ENCODE results near the gene PDCD4. TPM values are rescaled to one million over a fixed set of nuclear protein-coding genes. Genes with fewer than 3 reads are reported as not detected.

Gene PDCD4
- total RNA-seq, 1 experiment from 2014 or later, result 19.4 TPM

GRCh38 chr10:110883924-110884323 lies 12.2 kb downstream of the PDCD4 start:
- H3K4me3 ChIP-seq (ENCODE audit: low read length), result peak overlapping the region; percentile 62
- intact Hi-C loops (cut with micrococcal nuclease), result loop anchor here (5.0 kb wide), 1 partner anchor 33 kb away; the partner anchor contains the start of genes BBIP1 and SHOC2
- no peaks in the 10 kb centered on the region; the same call in 1 of the 2 replicates for H3K36me3 ChIP-seq (ENCODE audit: low read depth, low read length)
- peak overlapping the region; percentile 33; the same call in 1 of the 2 replicates for H2AFZ ChIP-seq (ENCODE audit: low read length)
- ChIA-PET POLR2A (ENCODE audit: unreplicated experiment) (no interaction called here), CTCF (interaction anchor here (0.9 kb wide), 1 partner anchor 137 kb away, joined by 3 read pairs; no protein-coding TSS in a partner anchor)
- no peaks in the 10 kb centered on the region for H3K79me2 ChIP-seq (ENCODE audit: low read length)
- peaks cover 38% of the 10 kb centered on the region for H3K4me1 ChIP-seq (ENCODE audit: insufficient read depth, low read length)
- H3F3A ChIP-seq (ENCODE audit: low read length, unreplicated experiment), result no peaks in the 10 kb centered on the region
- no TSS peak for BruUV-seq (replicated peaks)
- peak; percentile 67 for DNase-seq
- no peaks in the 10 kb centered on the region for H3K27me3 ChIP-seq (ENCODE audit: low read length)
- peak overlapping the region; percentile 88 for H3K4me2 ChIP-seq (ENCODE audit: low read length)
- peak overlapping the region; percentile 80 for H3K27ac ChIP-seq (ENCODE audit: low read length)
- TF ChIP-seq EZH2 (IDR thresholded peaks at IDR 0.05; ENCODE audit: low read length, unreplicated experiment) (no peak), EZH2phosphoT487 (IDR thresholded peaks at IDR 0.05; ENCODE audit: borderline replicate concordance, low read length) (no peak), CTCF (conservative IDR thresholded peaks at IDR 0.05; ENCODE audit: low read depth, low read length) (no peak)
- ATAC-seq, result peak; percentile 84
- H3K9me2 ChIP-seq (replicated peaks; ENCODE audit: low read length), result no peaks in the 10 kb centered on the region
- no peaks in the 10 kb centered on the region for H3K9me3 ChIP-seq (ENCODE audit: low read length)
- no peaks in the 10 kb centered on the region for H4K20me1 ChIP-seq (ENCODE audit: low read length)
- peak overlapping the region; percentile 67 for H3K9ac ChIP-seq (ENCODE audit: low read length)

- CTCF ChIA-PET, result no interaction called here
- Histone ChIP-seq H3F3A (ENCODE audit: low read length, unreplicated experiment) (no peaks in the 10 kb centered on the region), H3K36me3 (ENCODE audit: low read depth, low read length) (no peaks in the 10 kb centered on the region; the same call in 1 of the 2 replicates), H4K20me1 (ENCODE audit: low read length) (no peaks in the 10 kb centered on the region), H3K4me1 (ENCODE audit: insufficient read depth, low read length) (peaks cover 38% of the 10 kb centered on the region), H3K4me3 (ENCODE audit: low read length) (peak overlapping the region; percentile 61), H3K79me2 (ENCODE audit: low read length) (no peaks in the 10 kb centered on the region), H2AFZ (ENCODE audit: low read length) (0 out of 2 replicates have a peak overlapping the region, but pooled peaks have one; percentile 10), H3K4me2 (ENCODE audit: low read length) (peak overlapping the region; percentile 84), H3K9ac (ENCODE audit: low read length) (peak overlapping the region; percentile 27), H3K27me3 (ENCODE audit: low read length) (no peaks in the 10 kb centered on the region), H3K9me2 (replicated peaks; ENCODE audit: low read length) (no peaks in the 10 kb centered on the region), H3K9me3 (ENCODE audit: low read length) (no peaks in the 10 kb centered on the region), H3K27ac (ENCODE audit: low read length) (peak overlapping the region; percentile 79)
- POLR2A ChIA-PET (ENCODE audit: unreplicated experiment), result interaction anchor here (0.8 kb wide), 1 partner anchor 32 kb away, joined by 10 read pairs; the partner anchor contains the start of gene BBIP1
- intact Hi-C loops (cut with micrococcal nuclease), result loop anchor here (1.0 to 5.0 kb wide), 2 partner anchors 112 to 129 kb away; no protein-coding TSS in a partner anchor
- TF ChIP-seq EZH2 (IDR thresholded peaks at IDR 0.05; ENCODE audit: low read length, unreplicated experiment) (no peak), EZH2phosphoT487 (IDR thresholded peaks at IDR 0.05; ENCODE audit: borderline replicate concordance, low read length) (no peak), CTCF (conservative IDR thresholded peaks at IDR 0.05; ENCODE audit: low read depth, low read length) (no peak)
- ATAC-seq, result peak; percentile 75
- BruUV-seq (replicated peaks), result TSS peak; percentile 30
- DNase-seq, result peak; percentile 80
These were observed 14.4 kb downstream of the PDCD4 start for GRCh38 chr10:110885932-110886674.
